Measurements from ENCODE around the gene ANKRD24.
"Not testable (repeated sequence)": the region's sequence is repeated elsewhere in the genome, so short reads cannot be mapped to it uniquely, and the experiment has no call there.

The ANKRD24 gene

DNA sequence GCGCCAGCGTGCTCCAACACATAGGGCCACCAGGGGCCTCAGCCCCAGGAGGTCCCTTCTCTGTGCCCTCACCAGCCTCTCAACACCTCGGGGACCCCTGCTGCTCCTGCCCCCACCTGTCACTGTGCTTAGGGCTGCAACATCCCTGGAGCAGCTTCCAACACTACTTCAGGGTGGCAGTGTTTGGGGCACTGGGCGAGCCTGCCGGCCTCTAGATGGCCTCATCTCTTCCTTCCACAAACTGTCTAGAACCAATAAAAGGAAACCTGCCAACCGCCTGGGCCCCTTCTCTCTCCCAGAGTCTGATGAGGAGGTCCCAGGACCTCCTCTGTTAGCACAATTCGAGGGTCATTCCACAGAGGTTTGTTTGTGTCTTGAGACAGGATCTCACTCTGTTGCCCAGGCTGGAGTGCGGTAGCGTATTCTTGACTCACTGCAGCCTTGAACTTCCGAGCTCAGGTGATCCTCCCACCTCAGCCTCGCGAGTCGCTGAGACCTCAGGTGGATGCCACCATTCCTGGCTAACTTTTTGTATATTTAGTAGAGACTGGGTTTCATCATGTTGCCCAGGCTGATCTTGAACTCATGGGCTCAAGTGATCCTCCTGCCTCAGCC, 86.4 kb downstream of the ANKRD24 start:
- Histone ChIP-seq H3K79me2 (ENCODE audit: insufficient read depth, low read length) (no peaks in the 10 kb centered on the region), H3K9me3 (ENCODE audit: insufficient read depth, low read depth, low read length) (no peaks in the 10 kb centered on the region), H4K20me1 (ENCODE audit: insufficient read depth, low read length, poor library complexity, severe bottlenecking) (peaks cover 3% of the 10 kb centered on the region), H3K9ac (ENCODE audit: low read depth, low read length, poor library complexity, severe bottlenecking) (no peak overlapping the region), H2AFZ (ENCODE audit: low read length) (no peak overlapping the region), H3K4me2 (ENCODE audit: low read depth, low read length, poor library complexity, severe bottlenecking) (no peak overlapping the region), H3F3A (ENCODE audit: low read depth) (no peaks in the 10 kb centered on the region), H3K27me3 (ENCODE audit: insufficient read depth, low read length, poor library complexity, severe bottlenecking) (no peaks in the 10 kb centered on the region), H3K4me1 (ENCODE audit: insufficient read depth, low read length, poor library complexity, severe bottlenecking) (no peaks in the 10 kb centered on the region), H3K4me3 (ENCODE audit: low read length, poor library complexity, severe bottlenecking) (no peak overlapping the region), H3K9me2 (replicated peaks; ENCODE audit: low read depth, low read length) (no peaks in the 10 kb centered on the region), H3K36me3 (ENCODE audit: insufficient read depth, low read length) (peaks cover 11% of the 10 kb centered on the region; the same call in 1 of the 2 replicates)
- TF ChIP-seq EZH2phosphoT487 (IDR thresholded peaks at IDR 0.05; ENCODE audit: borderline replicate concordance), result no peak

DNA sequence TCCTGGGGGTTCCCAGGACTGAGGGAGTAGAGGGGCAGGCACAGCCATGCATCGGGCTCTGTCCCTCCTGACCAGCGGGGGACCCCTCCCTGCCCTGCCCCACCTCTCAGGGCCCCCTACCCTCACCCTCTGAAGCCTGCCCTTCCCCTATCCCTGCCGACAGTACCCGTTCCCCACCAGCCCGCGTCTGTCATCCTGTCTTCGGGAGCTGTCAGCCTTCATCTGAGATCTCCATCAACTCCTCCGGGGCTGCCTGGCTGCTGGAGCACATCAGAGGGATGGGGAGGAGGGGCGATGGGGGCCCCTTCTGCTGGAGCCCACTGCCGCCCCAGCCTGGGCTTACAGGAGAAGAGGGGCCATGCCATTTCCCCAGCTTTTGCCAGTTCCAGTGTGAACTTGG, 90.4 kb downstream of the ANKRD24 start:
- H3K9ac ChIP-seq (ENCODE audit: low read depth, low read length, poor library complexity, severe bottlenecking), result no peak overlapping the region
- no peak for TF ChIP-seq EZH2phosphoT487 (IDR thresholded peaks at IDR 0.05; ENCODE audit: borderline replicate concordance)
- TF ChIP-seq, protein P1, sequence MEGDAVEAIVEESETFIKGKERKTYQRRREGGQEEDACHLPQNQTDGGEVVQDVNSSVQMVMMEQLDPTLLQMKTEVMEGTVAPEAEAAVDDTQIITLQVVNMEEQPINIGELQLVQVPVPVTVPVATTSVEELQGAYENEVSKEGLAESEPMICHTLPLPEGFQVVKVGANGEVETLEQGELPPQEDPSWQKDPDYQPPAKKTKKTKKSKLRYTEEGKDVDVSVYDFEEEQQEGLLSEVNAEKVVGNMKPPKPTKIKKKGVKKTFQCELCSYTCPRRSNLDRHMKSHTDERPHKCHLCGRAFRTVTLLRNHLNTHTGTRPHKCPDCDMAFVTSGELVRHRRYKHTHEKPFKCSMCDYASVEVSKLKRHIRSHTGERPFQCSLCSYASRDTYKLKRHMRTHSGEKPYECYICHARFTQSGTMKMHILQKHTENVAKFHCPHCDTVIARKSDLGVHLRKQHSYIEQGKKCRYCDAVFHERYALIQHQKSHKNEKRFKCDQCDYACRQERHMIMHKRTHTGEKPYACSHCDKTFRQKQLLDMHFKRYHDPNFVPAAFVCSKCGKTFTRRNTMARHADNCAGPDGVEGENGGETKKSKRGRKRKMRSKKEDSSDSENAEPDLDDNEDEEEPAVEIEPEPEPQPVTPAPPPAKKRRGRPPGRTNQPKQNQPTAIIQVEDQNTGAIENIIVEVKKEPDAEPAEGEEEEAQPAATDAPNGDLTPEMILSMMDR (conservative IDR thresholded peaks at IDR 0.05; ENCODE audit: low read length), result no peak
- H2AFZ ChIP-seq (ENCODE audit: low read length), result no peak overlapping the region
- no peaks in the 10 kb centered on the region for H3K79me2 ChIP-seq (ENCODE audit: insufficient read depth, low read length)
- peaks cover 11% of the 10 kb centered on the region; the same call in 1 of the 2 replicates for H3K36me3 ChIP-seq (ENCODE audit: insufficient read depth, low read length)
- H3K4me1 ChIP-seq (ENCODE audit: insufficient read depth, low read length, poor library complexity, severe bottlenecking), result peaks cover 2% of the 10 kb centered on the region
- no peak overlapping the region for H3K4me3 ChIP-seq (ENCODE audit: low read length, poor library complexity, severe bottlenecking)
- H3K9me2 ChIP-seq (replicated peaks; ENCODE audit: low read depth, low read length), result no peaks in the 10 kb centered on the region
- no peak overlapping the region for H3K4me2 ChIP-seq (ENCODE audit: low read depth, low read length, poor library complexity, severe bottlenecking)
- no peaks in the 10 kb centered on the region for H3K27me3 ChIP-seq (ENCODE audit: insufficient read depth, low read length, poor library complexity, severe bottlenecking)
- no peaks in the 10 kb centered on the region for H3F3A ChIP-seq (ENCODE audit: low read depth)
- no peaks in the 10 kb centered on the region for H3K9me3 ChIP-seq (ENCODE audit: insufficient read depth, low read depth, low read length)
- no peaks in the 10 kb centered on the region for H4K20me1 ChIP-seq (ENCODE audit: insufficient read depth, low read length, poor library complexity, severe bottlenecking)

GRCh38 chr19:4274321-4274686, 91.8 kb downstream of the ANKRD24 start:
- not testable (repeated sequence) for H3K36me3 ChIP-seq (ENCODE audit: insufficient read depth, low read length); H3F3A ChIP-seq (ENCODE audit: low read depth); H3K4me3 ChIP-seq (ENCODE audit: low read length, poor library complexity, severe bottlenecking); H2AFZ ChIP-seq (ENCODE audit: low read length); H3K9ac ChIP-seq (ENCODE audit: low read depth, low read length, poor library complexity, severe bottlenecking); H4K20me1 ChIP-seq (ENCODE audit: insufficient read depth, low read length, poor library complexity, severe bottlenecking); H3K4me2 ChIP-seq (ENCODE audit: low read depth, low read length, poor library complexity, severe bottlenecking); H3K27me3 ChIP-seq (ENCODE audit: insufficient read depth, low read length, poor library complexity, severe bottlenecking); H3K4me1 ChIP-seq (ENCODE audit: insufficient read depth, low read length, poor library complexity, severe bottlenecking); H3K9me2 ChIP-seq (replicated peaks; ENCODE audit: low read depth, low read length); H3K79me2 ChIP-seq (ENCODE audit: insufficient read depth, low read length); H3K9me3 ChIP-seq (ENCODE audit: insufficient read depth, low read depth, low read length)
